GM12873 (cell line): ENCODE results near the gene CORIN.

Source experiments
- TF ChIP-seq, protein P1 (sequence below): IDR thresholded peaks from 2 replicates; pipeline ENCODE4 v1.5.1; 2012; ENCODE audit warnings: low read depth, mild to moderate bottlenecking, moderate library complexity, low read length, control low read depth; ENCODE audit not compliant: insufficient read depth; ENCODE audit errors: missing control alignments

The CORIN gene

DNA sequence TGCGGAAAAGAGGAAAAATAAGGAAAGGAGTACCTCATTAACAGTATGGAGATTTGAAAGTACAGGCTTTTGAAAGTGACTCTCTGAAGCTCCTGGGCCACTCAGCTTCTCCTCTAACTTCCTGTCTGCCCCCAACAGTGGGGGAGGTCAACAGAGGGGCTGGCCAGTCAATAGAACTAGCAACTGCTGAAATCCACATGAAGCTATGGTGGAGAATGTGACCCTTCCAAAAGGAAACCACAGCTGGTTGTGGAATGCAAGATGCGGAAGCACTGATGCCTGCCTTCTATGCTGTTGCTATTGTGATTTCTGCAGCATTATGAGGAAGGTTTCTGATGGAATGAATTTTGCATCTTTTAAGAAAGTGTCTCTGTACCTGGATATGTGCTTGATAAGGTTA lies 2.4 kb downstream of the CORIN start:
- TF ChIP-seq, protein P1, sequence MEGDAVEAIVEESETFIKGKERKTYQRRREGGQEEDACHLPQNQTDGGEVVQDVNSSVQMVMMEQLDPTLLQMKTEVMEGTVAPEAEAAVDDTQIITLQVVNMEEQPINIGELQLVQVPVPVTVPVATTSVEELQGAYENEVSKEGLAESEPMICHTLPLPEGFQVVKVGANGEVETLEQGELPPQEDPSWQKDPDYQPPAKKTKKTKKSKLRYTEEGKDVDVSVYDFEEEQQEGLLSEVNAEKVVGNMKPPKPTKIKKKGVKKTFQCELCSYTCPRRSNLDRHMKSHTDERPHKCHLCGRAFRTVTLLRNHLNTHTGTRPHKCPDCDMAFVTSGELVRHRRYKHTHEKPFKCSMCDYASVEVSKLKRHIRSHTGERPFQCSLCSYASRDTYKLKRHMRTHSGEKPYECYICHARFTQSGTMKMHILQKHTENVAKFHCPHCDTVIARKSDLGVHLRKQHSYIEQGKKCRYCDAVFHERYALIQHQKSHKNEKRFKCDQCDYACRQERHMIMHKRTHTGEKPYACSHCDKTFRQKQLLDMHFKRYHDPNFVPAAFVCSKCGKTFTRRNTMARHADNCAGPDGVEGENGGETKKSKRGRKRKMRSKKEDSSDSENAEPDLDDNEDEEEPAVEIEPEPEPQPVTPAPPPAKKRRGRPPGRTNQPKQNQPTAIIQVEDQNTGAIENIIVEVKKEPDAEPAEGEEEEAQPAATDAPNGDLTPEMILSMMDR = no peak

DNA sequence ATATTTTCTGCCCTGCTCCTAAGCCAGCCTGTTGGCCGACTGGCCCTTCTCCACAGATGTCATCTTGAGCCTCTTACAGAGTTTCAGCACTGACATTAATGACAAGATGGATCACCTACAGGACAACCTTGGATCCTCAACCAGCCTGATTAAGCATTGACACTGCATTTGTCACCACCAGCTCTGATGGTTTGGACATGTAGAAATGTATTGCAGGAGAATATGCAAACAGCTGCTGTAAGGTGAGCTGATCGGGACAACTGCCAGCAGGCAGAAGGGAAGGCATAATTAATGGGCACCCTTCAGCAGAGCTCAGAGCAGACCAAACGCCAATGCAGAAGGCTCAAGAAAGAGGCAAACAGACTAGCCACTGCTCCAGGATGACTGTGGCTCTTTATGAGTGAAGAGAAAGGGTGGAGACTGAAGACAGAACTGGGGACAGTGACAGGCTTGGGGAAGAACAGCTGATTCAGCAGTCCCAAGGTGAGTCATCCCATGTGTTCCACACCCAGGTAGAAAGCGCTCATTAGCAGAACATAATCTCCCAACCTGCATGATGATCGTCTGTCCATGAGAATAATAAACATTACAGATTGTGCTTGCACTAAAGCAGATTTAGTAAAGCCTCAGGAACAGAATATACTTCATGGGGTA lies 6.7 kb downstream of the CORIN start:
- TF ChIP-seq, protein P1 = no peak

DNA sequence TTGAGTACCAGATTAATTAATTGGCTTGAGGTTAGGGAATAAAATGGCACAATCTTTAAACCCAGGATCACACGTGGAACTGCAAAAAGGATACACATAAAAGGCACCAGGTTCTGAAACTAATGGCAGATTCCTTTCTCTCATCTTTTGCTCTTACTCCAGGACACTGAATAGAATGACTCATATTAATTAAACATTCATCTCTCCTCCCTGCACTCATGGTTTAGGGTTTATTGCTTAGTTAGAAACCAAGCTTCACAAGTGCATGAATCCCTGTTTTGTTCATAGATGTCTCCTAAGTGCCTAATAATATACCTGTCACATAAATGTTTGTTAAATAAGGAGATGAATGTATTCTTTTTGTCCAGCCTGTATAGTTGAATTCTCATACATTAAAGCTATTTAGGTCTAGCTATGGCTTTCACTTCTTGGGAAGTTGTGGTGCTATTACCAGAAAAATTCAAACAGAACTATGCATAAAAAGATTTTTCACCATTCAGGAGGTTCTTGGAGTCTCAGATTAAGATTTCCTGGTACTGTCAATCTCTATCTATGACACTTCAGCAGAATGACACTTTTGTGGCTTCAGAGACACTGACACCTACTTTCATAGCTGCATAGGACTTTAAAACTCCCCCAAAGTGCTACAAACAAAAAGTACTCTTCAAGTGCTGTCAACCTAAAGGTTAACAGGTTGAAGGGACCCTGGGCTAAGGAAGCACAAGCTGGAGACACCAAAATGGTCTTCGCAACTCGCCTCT lies 7.4 kb downstream of the CORIN start:
- TF ChIP-seq, protein P1 = no peak

DNA sequence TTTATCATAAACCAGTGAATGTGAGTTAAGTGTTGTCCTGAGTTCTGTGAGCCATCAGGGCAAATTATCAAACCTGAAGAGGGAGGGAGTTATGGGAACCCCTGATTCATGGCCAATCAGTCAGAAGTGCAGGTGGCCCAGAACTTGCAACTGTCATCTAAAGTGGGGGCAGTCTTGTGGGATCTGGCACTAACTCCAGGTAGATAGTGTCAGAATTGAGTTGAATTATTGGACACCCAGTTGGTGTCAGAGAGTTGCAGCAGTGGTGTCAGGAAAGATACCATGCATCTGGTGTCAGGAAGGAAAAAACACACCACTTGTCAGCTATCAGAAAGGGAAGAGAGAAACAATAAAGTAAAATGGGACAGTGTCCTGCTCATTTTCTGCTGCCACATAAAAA lies 8.4 kb downstream of the CORIN start:
- TF ChIP-seq, protein P1 = no peak

DNA sequence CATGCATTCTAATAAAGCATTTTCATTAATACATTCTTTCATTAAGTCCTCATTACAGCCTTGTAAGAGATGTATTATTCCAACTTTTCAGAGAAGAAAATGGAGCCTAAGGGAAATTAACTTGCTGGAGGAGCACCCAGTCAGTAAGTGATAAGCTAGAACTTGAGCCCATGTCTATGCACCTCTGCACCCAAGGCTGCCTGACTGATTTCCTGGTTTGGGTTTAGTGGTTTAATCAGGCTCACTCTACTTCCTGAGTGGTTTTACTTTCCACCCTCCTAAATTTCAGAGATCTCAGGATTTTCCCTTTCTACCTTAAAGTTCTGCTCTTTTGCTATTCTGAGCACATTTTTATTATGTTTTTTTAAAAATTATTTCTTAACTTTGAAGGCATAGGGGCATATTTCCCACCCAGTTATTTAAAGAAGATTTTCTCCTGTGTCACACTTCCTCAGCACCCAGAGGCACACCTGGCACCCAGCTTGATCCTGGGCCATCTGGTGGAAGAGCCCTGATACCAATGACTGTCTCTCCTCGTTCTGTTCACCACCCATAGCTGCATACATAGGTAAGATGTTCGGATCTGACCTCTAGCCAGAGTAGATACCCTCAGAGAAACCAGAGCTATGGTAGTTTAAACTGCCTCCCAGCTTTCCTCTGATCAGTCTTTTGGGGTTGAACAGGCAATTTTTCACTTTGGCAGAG lies 10.4 kb downstream of the CORIN start:
- TF ChIP-seq, protein P1 = no peak

DNA sequence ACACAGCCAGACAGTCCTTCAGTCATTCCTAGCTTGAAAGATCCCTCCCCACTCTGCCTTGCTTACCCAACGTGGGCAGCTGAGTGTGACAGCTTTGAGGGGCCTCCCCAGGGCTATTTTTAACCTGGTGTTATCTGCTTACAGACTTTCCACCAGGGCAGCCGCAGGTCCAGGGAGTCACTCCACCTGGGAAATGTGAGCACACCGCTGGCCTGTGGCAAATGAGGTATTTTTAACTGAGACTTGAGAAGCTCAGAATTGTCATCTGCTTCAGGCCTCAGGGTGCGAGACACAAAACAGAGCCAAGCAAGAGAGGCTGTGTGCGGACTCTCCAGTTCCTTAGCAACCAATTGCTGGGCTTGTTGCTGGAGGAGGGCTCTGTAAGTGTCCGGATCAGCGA lies 13.0 kb downstream of the CORIN start:
- TF ChIP-seq, protein P1 = no peak

DNA sequence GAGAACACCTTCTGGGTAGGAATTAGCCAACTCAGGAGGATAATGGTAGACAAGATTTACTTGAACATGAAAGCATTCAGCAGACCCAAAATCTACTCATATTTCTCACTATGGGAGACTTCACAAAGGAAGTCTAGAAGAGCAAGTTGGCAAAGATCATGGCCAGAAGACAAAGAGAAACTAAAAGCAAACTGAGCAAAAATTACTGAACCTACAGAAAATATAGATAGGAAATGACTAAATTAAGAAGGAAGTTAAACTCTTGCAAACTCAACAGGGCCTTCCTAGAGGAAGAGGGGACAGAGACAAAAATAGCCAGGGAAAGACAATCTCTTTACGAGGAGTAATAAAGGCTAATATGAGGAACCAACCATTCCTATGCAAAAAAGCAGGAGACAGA lies 18.7 kb downstream of the CORIN start:
- TF ChIP-seq, protein P1 = no peak
